Measurements from ENCODE around the gene ABLIM3. TPM values are rescaled to one million over a fixed set of nuclear protein-coding genes. Genes with fewer than 3 reads are reported as not detected.
"Not testable (repeated sequence)": the region's sequence is repeated elsewhere in the genome, so short reads cannot be mapped to it uniquely, and the experiment has no call there.

ABLIM3 gene
- total RNA-seq, 1 experiment from 2014 or later, result 70.9 TPM

DNA sequence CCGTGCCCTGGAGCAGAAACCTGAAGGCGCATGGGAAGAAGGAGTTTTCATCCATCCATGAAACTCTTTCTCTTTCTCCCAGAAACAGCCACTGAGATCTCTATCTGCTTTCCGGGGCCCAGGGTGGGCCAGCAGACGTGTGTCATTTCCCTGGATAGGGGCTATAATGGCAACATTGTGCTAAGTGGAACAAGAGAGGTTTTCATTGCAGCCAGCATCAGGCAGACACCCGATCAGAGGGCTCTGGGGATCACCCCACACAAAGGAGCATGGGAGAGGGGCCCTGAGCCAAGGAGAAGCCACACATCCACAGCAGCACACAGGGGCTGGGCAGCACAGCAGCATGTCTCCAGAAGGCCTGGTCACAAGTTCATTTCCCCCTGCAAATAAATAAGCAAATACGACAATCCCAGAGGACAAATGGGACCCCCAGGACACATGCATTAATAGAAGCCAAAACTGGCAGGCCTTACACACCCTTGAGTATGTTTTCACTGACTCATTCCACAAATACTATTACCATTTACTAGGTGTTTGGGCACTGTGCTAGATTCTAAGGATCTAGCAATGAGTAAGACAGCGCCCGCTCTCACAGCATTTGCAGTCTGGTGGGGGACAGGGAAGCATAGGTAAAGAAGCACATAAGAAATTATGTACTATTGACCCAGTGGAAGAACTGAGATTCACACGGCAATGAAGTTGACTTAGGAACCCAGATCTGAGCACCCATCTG is 126.1 kb downstream of the ABLIM3 start:
- no peak for DNase-seq
- TF ChIP-seq CTCF (IDR thresholded peaks at IDR 0.05; ENCODE audit: unreplicated experiment), result no peak
- intact Hi-C loops (cut with micrococcal nuclease; ENCODE audit: unreplicated experiment), result loop anchor here (5.0 to 10.0 kb wide), 3 partner anchors 205 to 297 kb away; partner anchors contain the start of gene SH3TC2
- no peaks in the 10 kb centered on the region for H3K27me3 Mint-ChIP-seq (ENCODE audit: unreplicated experiment)
- CTCF ChIA-PET, result interaction anchor here (0.6 to 2.3 kb wide), 2 partner anchors 429 to 536 kb away, joined by 4 to 7 read pairs; no protein-coding TSS in a partner anchor
- H3K4me3 Mint-ChIP-seq (ENCODE audit: low read depth, unreplicated experiment), result no peak overlapping the region
- peaks cover 14% of the 10 kb centered on the region for H3K36me3 Mint-ChIP-seq (ENCODE audit: insufficient read depth, unreplicated experiment)
- no peaks in the 10 kb centered on the region for H3K9me3 Mint-ChIP-seq (ENCODE audit: low read depth, unreplicated experiment)
- H3K27ac Mint-ChIP-seq (ENCODE audit: unreplicated experiment), result no peak overlapping the region
- peaks cover 24% of the 10 kb centered on the region for H3K4me1 Mint-ChIP-seq (ENCODE audit: low read depth, unreplicated experiment)
- no TSS peak for BruUV-seq (replicated peaks)

GRCh38 chr5:149268928-149269557 is 127.8 kb downstream of the ABLIM3 start:
- peak; percentile 72 for TF ChIP-seq CTCF (IDR thresholded peaks at IDR 0.05; ENCODE audit: unreplicated experiment)
- Mint-ChIP-seq H3K27me3 (ENCODE audit: unreplicated experiment) (no peaks in the 10 kb centered on the region), H3K9me3 (ENCODE audit: low read depth, unreplicated experiment) (no peaks in the 10 kb centered on the region), H3K27ac (ENCODE audit: unreplicated experiment) (no peak overlapping the region), H3K4me3 (ENCODE audit: low read depth, unreplicated experiment) (no peak overlapping the region), H3K36me3 (ENCODE audit: insufficient read depth, unreplicated experiment) (peaks cover 16% of the 10 kb centered on the region), H3K4me1 (ENCODE audit: low read depth, unreplicated experiment) (peaks cover 28% of the 10 kb centered on the region)
- CTCF ChIA-PET, result interaction anchor here (0.8 to 1.4 kb wide), 5 partner anchors 127 to 528 kb away, joined by 3 to 6 read pairs (median 6); partner anchors contain the start of gene ABLIM3
- no TSS peak for BruUV-seq (replicated peaks)
- intact Hi-C loops (cut with micrococcal nuclease; ENCODE audit: unreplicated experiment), result loop anchor here (1.0 to 10.0 kb wide), 5 partner anchors 139 to 536 kb away; partner anchors contain the start of gene SH3TC2
- peak; percentile 18 for DNase-seq

GRCh38 chr5:149271195-149271715 is 130.0 kb downstream of the ABLIM3 start:
- no peaks in the 10 kb centered on the region for H3K27me3 Mint-ChIP-seq (ENCODE audit: unreplicated experiment)
- no peak for TF ChIP-seq CTCF (IDR thresholded peaks at IDR 0.05; ENCODE audit: unreplicated experiment)
- CTCF ChIA-PET, result no interaction called here
- H3K4me3 Mint-ChIP-seq (ENCODE audit: low read depth, unreplicated experiment), result peak overlapping the region; percentile 92
- BruUV-seq (replicated peaks), result no TSS peak
- peak; percentile 38 for DNase-seq
- H3K9me3 Mint-ChIP-seq (ENCODE audit: low read depth, unreplicated experiment), result no peaks in the 10 kb centered on the region
- peaks cover 16% of the 10 kb centered on the region for H3K4me1 Mint-ChIP-seq (ENCODE audit: low read depth, unreplicated experiment)
- peaks cover 16% of the 10 kb centered on the region for H3K36me3 Mint-ChIP-seq (ENCODE audit: insufficient read depth, unreplicated experiment)
- intact Hi-C loops (cut with micrococcal nuclease; ENCODE audit: unreplicated experiment), result no loop called here
- no peak overlapping the region for H3K27ac Mint-ChIP-seq (ENCODE audit: unreplicated experiment)

DNA sequence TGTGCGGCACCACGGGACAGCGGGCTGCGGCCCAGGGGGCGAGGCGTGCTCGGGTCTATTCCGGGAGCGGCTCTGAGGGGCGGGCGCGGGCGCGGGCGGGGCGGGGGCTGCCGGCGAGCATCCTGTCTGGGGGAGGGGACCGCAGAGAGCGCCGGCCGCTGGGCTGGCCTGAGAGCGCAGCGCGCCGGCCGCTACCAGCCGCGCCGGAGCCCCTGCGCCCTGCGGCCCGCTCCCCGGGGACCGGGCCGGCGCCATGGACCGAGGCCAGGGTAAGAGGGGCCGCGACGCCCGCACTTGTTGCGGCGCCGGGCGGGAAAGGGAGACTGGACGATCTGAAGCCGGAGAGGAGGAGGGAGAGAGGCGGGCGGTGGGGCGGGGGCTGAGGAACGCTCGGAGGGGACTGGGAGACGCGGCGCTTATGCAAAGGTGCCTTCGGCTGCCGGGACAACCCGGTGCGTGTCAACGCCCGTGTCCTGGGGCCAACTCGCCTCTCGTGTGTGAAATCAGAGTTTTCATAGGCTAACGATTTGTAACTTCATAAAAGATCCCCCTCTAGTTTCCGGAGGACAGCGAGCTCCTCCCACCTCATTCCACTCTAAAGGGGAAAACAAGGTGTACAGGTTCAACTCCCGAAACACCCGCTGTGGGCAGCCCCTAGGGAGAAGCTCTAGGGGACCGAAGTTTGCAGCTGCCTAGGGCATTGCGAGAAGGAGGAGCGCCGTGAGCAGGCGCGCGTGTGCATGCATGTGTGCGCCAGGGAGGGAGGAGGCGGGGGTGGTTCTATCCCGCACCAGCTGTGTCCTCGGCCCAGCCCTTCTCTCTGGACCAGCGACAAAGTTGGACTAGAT is 130.6 kb downstream of the ABLIM3 start, which contains the start of gene AFAP1L1:
Gene AFAP1L1, plus strand, starts transcription at position 144 of the 848 bp plus-strand sequence. Its CDS starts 110 bp downstream, at position 254.
- intact Hi-C loops (cut with micrococcal nuclease; ENCODE audit: unreplicated experiment), result no loop called here
- H3K4me3 Mint-ChIP-seq (ENCODE audit: low read depth, unreplicated experiment), result peak within 1 kb of the TSS; percentile 92
- no peaks in the 10 kb centered on the region for H3K27me3 Mint-ChIP-seq (ENCODE audit: unreplicated experiment)
- peaks cover 16% of the 10 kb centered on the region for H3K36me3 Mint-ChIP-seq (ENCODE audit: insufficient read depth, unreplicated experiment)
- no TSS peak for BruUV-seq (replicated peaks)
- H3K9me3 Mint-ChIP-seq (ENCODE audit: low read depth, unreplicated experiment), result no peaks in the 10 kb centered on the region
- CTCF ChIA-PET, result interaction anchor here (0.9 to 1.0 kb wide), 2 partner anchors 144 to 541 kb away, joined by 3 to 5 read pairs; no protein-coding TSS in a partner anchor
- H3K27ac Mint-ChIP-seq (ENCODE audit: unreplicated experiment), result peak within 1 kb of the TSS; percentile 71
- no peak for TF ChIP-seq CTCF (IDR thresholded peaks at IDR 0.05; ENCODE audit: unreplicated experiment)
- H3K4me1 Mint-ChIP-seq (ENCODE audit: low read depth, unreplicated experiment), result peaks cover 16% of the 10 kb centered on the region
- peak; percentile 55 for DNase-seq

- peaks cover 16% of the 10 kb centered on the region for H3K36me3 Mint-ChIP-seq (ENCODE audit: insufficient read depth, unreplicated experiment)
- TSS peak; percentile 35 for BruUV-seq (replicated peaks)
- H3K27me3 Mint-ChIP-seq (ENCODE audit: unreplicated experiment); H3K9me3 Mint-ChIP-seq (ENCODE audit: low read depth, unreplicated experiment); DNase-seq; H3K27ac Mint-ChIP-seq (ENCODE audit: unreplicated experiment); intact Hi-C loops (cut with micrococcal nuclease; ENCODE audit: unreplicated experiment): not testable (repeated sequence)
- peaks cover 16% of the 10 kb centered on the region for H3K4me1 Mint-ChIP-seq (ENCODE audit: low read depth, unreplicated experiment)
- CTCF ChIA-PET, result interaction anchor here (0.9 to 1.0 kb wide), 2 partner anchors 145 to 542 kb away, joined by 3 to 5 read pairs; no protein-coding TSS in a partner anchor
- H3K4me3 Mint-ChIP-seq (ENCODE audit: low read depth, unreplicated experiment), result peak overlapping the region; percentile 92
Measured at GRCh38 chr5:149272781-149273180, 131.5 kb downstream of the ABLIM3 start.

Measured in Calu3 (cell line).